ENCODE measurements around the gene SLC25A45. TPM values are rescaled to one million over a fixed set of nuclear protein-coding genes. Genes with fewer than 3 reads are reported as not detected.

Gene SLC25A45
- total RNA-seq, 2 donors from 2014 or later: 6.1 to 9.6 TPM

DNA sequence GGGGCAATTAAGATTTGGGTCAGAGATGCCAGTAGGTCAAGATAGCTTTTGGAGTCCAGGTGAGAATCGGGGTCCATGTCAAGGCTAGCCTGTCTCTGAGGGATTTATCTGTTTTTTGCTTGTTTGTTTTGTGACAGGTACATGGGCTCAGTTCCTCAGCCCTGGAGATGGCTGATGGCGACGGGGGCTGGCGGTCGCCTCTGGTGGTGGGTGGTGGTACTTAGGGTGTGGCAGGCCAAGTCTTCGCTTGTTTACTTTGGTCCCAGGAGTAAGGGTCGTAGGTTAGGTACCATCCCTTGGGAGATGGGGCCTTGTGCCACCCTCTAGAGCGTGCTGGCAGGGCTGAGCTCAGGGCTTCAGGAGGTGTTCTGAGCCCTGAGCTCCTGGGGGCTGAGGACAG lies 4.7 kb downstream of the SLC25A45 start:
- no peak for DNase-seq (ENCODE audit: low spot score)
- intact Hi-C loops (cut with DNase I): no loop called here

DNA sequence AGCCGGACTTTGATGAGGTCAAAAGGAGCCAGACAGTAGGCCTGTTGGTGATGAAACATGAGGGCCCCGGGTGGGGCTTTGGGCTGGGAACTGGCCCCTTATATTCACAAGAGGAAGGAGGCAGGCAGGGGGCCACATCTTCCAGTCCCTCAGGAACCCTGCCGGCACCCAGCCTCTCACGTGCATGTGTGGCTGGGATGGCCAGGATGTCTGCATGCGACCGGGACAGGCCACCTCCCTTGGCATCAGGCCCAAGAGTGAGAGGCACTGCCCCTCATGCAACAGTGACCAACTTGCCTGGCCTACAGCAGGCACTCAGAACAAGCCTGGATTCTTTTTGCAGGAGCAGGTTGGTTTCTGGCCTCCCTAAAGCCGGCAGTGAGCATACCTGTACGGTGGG lies 5.4 kb downstream of the SLC25A45 start:
- intact Hi-C loops (cut with DNase I): no loop called here
- DNase-seq (ENCODE audit: low spot score): no peak

DNA sequence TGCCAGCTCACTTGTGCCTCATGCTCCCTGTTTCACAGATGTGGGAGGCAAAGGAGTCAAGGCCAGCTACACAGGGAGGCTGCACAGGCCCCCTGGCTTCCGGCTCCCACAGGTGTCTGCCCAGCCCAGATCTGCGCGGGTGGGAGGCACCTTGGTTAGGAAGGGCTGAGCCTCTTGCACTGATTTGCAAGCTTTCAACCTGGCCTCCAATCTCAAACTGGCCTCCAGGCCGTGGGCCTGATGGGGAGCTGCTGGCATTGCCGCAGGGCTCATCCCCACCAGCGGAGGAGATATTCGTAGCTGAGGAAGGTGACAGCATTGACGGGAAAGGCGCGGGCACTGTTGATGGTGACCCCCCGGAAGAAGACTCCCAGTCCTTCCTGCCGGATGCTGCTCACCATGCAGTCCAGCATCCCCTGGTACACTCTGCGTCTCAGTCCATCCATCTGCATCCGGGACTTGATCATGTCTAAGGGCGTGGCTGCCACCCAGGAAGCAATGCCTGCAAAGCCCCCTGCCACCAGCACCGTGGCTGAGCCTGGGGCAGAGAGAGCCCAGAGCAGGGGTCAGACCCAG lies 6.2 kb downstream of the SLC25A45 start:
- intact Hi-C loops (cut with DNase I): no loop called here
- DNase-seq (ENCODE audit: low spot score): no peak

GRCh38 chr11:65375012-65375411 lies 7.4 kb downstream of the SLC25A45 start:
- no peak for DNase-seq (ENCODE audit: low spot score)
- intact Hi-C loops (cut with DNase I): no loop called here

DNA sequence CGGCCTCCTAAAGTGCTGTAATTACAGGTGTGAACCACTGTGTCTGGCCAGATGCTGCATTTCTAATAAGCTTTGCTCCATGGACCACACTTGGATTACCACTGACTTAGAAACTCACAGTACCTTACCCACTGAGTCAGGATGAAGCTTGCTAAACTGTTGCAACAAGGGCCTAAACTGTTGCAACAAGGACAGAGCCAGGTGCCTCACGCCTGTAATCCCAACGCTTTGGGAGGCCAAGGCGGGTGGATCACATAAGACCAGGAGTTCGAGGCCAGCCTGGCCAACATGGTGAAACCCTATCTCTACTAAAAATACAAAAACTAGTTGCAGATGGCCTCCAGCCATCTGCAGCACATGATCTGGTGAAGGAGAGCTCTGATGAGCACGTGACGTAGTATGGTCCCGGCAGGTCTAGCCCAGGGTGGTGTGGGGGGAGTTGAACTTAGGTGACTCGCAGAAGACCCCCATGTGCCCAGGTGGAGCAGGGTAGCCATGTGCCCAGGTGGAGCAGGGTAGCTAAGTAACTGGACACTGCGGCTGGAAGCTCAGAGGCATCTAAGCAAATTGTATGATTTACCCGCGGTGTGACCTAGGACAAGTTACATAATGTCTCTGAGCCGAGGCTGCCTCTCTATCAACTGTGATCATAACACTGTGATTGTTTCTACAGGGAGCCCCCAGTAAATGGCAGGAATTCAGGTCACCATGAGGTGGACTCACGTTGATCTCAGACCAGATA lies 8.4 kb downstream of the SLC25A45 start:
- intact Hi-C loops (cut with DNase I): no loop called here
- DNase-seq (ENCODE audit: low spot score): no peak

DNA sequence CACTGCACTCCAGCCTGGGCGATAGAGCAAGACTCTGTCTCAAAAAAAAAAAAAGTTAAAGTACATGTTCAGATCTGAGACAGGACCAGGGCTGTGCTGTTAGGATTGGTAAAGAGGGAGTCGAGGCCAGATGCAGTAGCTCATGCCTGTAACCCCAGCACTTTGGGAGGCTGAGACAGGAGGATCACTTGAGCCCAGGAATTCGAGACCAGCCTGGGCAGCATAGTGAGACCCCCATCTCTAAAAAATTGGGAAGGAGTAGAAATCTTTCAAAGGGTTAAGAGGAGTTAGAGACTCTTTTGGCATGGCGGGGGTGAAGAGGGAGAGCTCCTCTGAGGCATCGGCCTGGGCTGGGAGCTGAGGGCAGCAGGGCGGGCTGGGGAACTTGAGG lies 11.8 kb downstream of the SLC25A45 start:
- intact Hi-C loops (cut with DNase I): no loop called here
- DNase-seq (ENCODE audit: low spot score): no peak

DNA sequence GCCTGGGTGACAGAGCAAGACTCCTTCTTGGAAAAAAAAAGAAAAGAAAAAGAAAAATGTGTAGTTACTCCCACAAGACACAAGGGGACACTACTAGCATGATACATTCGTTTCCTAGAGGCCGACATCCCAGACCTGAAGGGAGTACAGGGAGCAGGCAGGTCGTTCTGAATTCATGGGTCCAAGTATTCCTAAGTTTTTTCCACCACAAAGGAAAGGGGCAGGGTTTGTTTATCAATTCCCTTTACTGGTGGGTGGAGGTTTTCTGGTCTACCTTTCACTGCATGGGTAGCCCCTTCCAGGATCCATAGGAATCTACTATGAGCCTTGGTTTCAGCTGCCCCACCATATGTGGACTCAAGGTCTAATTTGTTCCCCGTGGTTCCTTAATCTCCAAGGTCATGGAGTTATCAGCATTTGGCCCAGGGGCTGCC lies 16.1 kb downstream of the SLC25A45 start:
- DNase-seq (ENCODE audit: low spot score): no peak
- intact Hi-C loops (cut with DNase I): no loop called here

GRCh38 chr11:65363770-65364169 lies 18.7 kb downstream of the SLC25A45 start:
- DNase-seq (ENCODE audit: low spot score): no peak
- intact Hi-C loops (cut with DNase I): no loop called here

- intact Hi-C loops (cut with DNase I): no loop called here
- no peak for DNase-seq (ENCODE audit: low spot score)
Observed at GRCh38 chr11:65362966-65363365, 19.5 kb downstream of the SLC25A45 start.

DNA sequence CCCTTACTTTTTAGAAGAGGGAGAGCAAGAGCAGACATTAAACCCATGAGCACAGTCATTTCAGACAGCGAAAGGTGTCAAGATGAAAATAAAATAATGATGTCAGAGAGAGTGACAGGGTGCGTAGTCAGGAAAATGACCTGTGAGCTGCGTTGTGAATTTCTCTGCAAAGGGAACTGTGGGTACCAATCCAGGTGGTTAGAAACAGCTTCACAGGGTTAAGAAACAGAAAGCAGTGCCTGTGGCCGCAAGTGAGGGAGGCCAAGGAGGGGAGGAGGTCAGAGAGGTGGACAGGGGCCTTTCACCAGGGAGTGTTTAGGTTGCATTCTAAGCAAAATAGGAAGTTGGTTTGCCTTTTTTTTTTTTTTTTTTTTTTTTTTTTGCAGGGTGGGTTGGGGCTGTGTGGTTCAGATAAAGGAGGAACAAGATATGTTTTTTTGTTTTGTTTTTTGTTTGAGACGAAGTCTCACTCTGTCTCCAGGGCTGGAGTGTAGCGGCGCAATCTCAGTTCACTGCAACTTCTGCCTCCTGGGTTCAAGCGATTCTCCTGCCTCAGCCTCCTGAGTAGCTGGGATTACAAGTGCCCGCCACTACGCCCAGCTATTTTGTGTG lies 20.0 kb downstream of the SLC25A45 start:
- DNase-seq (ENCODE audit: low spot score): no peak
- intact Hi-C loops (cut with DNase I): no loop called here

DNA sequence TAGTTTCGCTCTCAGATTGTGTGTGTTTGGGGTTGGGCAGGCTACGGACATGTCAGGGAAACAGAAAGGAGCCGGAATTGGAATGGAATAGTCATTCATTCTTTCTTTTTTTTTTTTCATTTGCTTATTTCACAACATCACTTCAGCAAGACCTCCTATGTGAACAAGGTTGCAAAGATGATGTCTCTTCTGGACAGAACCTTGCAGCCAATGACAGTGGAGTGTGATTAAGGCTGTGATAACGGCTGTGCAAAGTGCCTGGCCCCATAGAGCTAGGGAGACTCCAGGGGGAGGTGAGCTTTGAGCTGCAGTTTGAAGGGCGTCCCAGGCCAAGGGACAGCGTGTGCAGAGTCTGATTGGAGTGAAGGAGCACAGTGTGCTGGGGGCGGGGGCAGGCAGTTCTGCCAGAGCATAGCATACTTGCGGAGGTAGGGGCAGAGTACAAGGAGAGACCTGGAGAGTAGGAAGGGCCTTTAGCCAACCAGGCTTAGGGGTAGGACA lies 24.5 kb downstream of the SLC25A45 start:
- intact Hi-C loops (cut with DNase I): no loop called here
- no peak for DNase-seq (ENCODE audit: low spot score)

GRCh38 chr11:65356394-65356972 lies 26.0 kb downstream of the SLC25A45 start:
- intact Hi-C loops (cut with DNase I): no loop called here
- peak; percentile 84 for DNase-seq (ENCODE audit: low spot score)

- intact Hi-C loops (cut with DNase I): no loop called here
- DNase-seq (ENCODE audit: low spot score): peak; percentile 88
Observed at GRCh38 chr11:65355776-65356393, 26.6 kb downstream of the SLC25A45 start.

DNA sequence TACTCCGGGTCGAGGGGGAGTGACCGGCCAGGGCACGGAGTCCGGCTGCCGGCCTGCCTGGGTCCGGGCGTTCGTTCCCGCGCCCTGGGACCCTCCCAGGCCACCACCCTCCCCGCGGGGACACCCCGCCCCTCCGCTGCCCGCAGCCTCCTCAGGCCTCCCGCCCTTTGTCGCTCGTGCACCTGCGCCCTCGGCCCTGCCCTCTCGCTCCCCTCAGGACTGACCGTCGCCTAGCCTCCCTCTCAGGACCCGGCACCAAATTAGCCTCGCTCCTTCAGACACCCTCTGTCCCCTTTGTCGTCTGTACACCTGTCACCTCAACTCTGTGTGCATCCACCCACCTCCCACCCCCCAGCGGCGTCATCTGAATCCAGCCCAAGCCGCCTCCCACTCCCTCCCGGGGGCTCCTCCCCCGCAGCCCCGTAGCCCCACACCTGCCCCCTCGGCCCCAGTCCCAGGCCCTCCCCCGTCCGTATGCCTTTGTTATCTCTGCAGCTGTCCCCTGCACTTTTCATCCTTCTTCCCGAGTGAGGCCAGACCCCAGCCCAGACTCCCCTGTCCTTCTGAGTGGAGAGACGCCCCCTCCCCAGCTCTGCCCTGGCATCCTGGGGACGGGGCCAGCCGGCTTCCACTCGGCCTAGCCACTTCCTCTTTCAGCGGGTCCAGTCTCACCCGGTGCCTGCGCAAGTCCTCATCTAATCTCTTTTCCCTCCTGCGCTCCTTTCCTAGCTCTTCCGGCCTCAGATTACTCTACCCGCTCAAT lies 27.3 kb downstream of the SLC25A45 start:
- intact Hi-C loops (cut with DNase I): no loop called here
- no peak for DNase-seq (ENCODE audit: low spot score)

GRCh38 chr11:65354265-65355012 lies 28.0 kb downstream of the SLC25A45 start, which contains the start of gene TIGD3:
TSS of gene TIGD3 (plus strand) at chr11:65354751. CDS start at chr11:65355809, 1,058 bp downstream.
- DNase-seq (ENCODE audit: low spot score): peak; percentile 98
- intact Hi-C loops (cut with DNase I): no loop called here

- no peak for DNase-seq (ENCODE audit: low spot score)
- intact Hi-C loops (cut with DNase I): no loop called here
Observed at GRCh38 chr11:65353900-65354264, 28.6 kb downstream of the SLC25A45 start.

- no peak for DNase-seq (ENCODE audit: low spot score)
Observed at GRCh38 chr11:65353376-65353775, 29.1 kb downstream of the SLC25A45 start.

DNA sequence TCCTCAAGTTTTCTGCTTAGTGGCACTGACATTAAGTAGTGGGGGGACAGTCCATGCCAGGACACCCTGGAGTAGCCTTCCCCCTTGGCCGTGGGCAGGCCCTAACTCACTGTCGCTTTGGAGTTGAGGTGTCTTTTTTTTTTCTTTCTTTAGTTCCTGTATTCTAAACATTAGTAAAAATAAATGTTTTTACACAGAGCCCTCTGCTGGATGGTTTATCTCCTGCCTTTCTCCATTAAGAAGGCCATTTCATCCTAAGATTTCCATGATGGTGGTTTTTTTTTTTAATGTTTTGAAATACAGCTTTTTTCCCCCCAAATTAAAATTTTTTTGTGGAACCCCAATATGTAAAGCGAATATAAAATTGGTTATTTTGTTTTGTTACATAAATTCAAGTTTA lies 29.7 kb downstream of the SLC25A45 start:
- DNase-seq (ENCODE audit: low spot score): no peak
- intact Hi-C loops (cut with DNase I): no loop called here

More at GRCh38 chr11:65353376-65353775, 29.1 kb downstream of the SLC25A45 start:
- intact Hi-C loops (cut with DNase I): no loop called here

Data from posterior vena cava (tissue), 2 donors.